Activated CD4-positive, alpha-beta T cell treated with anti-CD3 and anti-CD28 coated beads, Interleukin-2, amount 10 ng/mL, durations not matched to agents 24 days and 14 days (primary cell): ENCODE measurements around the gene ZNF784. TPM values are rescaled to one million over a fixed set of nuclear protein-coding genes. Genes with fewer than 3 reads are reported as not detected.

ENCODE experiments used
- DNase-seq: peaks from one replicate; pipeline ENCODE4 v3.0.0; 2022
- H3K27ac Mint-ChIP-seq: one replicate; pipeline ENCODE4 v1.8.0; 2022; ENCODE audit warnings: mild to moderate bottlenecking, mixed read lengths
- H3K27me3 Mint-ChIP-seq: one replicate; pipeline ENCODE4 v1.8.0; 2022; ENCODE audit warnings: mixed read lengths
- H3K36me3 Mint-ChIP-seq: one replicate; pipeline ENCODE4 v1.8.0; 2022; ENCODE audit warnings: low read depth, mild to moderate bottlenecking, mixed read lengths
- H3K4me1 Mint-ChIP-seq: one replicate; pipeline ENCODE4 v1.8.0; 2021; ENCODE audit warnings: mixed read lengths
- H3K4me3 Mint-ChIP-seq: one replicate; pipeline ENCODE4 v1.8.0; 2022; ENCODE audit warnings: mild to moderate bottlenecking, moderate library complexity, mixed read lengths
- H3K9me3 Mint-ChIP-seq: one replicate; pipeline ENCODE4 v1.8.0; 2021; ENCODE audit warnings: mixed read lengths
- intact Hi-C: fragments of 100-400 bp; cut with micrococcal nuclease; formaldehyde crosslinking; loops from one replicate; pipeline ENCODE4 v1.15.1; 2023
- total RNA-seq: library from RNA; stranded (reverse); gene quantifications from 2 replicates; pipeline ENCODE4 v1.2.3, GENCODE V29; 2022

The ZNF784 gene, protein sequence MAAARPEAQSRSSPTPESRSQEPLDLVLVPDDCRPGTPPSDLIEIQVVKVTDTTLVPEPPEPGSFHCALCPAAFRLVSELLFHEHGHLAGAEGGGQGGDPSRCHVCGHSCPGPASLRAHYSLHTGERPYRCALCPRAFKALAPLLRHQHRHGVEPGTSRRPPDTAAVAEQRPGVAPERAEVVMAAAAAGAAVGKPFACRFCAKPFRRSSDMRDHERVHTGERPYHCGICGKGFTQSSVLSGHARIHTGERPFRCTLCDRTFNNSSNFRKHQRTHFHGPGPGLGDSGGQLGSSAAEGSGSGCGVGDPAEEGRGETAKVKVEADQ
- 3.6 and 3.7 TPM in 2 replicates for total RNA-seq

DNA sequence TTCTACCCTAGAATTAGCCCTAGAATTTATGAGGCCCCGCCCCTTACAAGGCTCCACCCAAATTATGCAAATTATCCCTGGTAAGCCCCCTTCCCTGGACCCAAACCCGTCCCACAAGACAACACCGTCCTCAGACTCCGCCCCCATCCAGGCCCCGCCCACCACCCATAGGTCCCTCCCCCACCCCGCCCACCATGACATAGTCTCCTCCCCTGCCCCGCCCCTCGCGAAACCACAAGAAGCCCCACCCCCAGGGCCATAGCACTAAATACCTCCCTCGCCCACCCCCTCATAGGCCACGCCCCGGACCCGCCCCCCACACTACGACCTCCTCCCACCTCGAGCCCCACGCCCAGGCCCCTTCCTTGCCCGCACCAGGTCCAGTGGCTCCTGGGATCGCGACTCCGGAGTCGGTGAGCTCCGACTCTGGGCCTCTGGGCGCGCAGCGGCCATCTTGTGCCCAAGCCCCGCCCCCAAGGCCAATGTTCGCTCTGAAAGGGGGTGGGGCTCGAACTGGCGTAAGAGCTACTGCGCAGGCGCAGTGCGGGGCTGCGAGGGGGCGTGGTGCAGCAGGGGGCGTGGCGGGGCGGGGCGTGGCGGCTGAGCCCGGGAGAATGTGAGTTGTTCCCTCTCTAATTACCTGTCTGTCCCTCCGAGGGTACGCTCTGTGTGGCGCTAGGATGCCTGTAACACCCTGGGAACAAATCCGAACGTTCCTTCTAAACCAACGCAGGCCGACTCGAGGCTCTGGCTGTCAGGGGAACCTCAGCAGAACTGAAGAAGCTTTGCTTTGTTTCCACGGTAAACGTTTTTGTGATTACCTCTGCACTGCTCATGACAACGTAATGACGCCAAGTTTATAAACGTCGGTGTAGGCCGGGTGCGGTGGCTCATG is at the start of gene ZNF784:
Gene ZNF784, minus strand, starts transcription at position 458 of the 895 bp plus-strand sequence. Its CDS starts 5 bp downstream, at position 453.
- peaks cover 13% of the 10 kb centered on the region for H3K27me3 Mint-ChIP-seq

DNA sequence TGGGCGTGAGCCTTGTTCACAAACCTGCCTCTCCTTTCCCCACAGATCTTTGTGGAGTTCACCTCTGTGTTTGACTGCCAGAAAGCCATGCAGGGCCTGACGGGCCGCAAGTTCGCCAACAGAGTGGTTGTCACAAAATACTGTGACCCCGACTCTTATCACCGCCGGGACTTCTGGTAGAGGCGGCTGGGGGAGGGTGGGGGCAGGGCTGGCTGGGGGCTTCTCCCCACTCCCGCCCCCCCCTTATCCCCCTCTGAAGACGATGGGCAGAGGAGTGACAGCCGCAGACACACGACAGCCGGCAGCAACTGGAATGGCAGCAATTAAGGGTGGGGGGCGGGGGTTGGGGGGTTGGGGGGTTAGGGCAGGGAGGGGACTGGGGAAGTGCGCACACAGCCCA is 49.5 kb upstream of the ZNF784 start:
- no peak for DNase-seq
- intact Hi-C loops, result loop anchor here (2.0 kb wide), 1 partner anchor 39 kb away; no protein-coding TSS in a partner anchor
- Mint-ChIP-seq H3K36me3 (peaks cover 52% of the 10 kb centered on the region), H3K27ac (no peak overlapping the region), H3K9me3 (no peaks in the 10 kb centered on the region), H3K4me1 (peaks cover 45% of the 10 kb centered on the region), H3K4me3 (no peak overlapping the region), H3K27me3 (no peaks in the 10 kb centered on the region)

More for the DNA sequence above, at the start of gene ZNF784:
- intact Hi-C loops, result loop anchor here (1.0 to 10.0 kb wide), 7 partner anchors 8 to 1160 kb away; partner anchors contain the start of genes FIZ1, LENG9, ZNF579 and ZNF865
- peak; percentile 98 for DNase-seq
- no peaks in the 10 kb centered on the region for H3K9me3 Mint-ChIP-seq
- H3K36me3 Mint-ChIP-seq, result peaks cover 1% of the 10 kb centered on the region
- H3K4me1 Mint-ChIP-seq, result peaks cover 43% of the 10 kb centered on the region
- H3K27ac Mint-ChIP-seq, result peak within 1 kb of the TSS; percentile 99
- H3K4me3 Mint-ChIP-seq, result peak within 1 kb of the TSS; percentile 96

DNA sequence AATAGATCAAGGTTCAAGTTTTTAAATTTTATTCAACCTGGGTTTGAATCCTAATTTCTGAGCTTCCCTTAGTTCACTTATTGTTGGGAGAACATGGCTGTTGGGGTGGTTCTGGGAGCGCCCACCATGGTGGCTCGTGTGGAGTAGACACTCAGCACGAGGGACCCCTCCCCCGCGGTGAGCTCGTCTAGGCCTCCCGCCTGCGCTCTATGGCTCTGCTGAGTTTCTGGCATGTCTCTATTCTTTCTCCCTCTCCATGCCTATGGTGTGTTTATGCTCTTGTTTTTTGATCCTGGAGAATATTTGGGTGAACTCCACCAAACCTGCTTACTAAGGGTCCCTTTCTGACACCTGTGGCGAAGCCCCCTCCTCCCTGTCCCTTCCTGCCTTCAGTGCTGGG is 49.1 kb upstream of the ZNF784 start:
- peaks cover 44% of the 10 kb centered on the region for H3K4me1 Mint-ChIP-seq
- H3K36me3 Mint-ChIP-seq, result peaks cover 49% of the 10 kb centered on the region

DNA sequence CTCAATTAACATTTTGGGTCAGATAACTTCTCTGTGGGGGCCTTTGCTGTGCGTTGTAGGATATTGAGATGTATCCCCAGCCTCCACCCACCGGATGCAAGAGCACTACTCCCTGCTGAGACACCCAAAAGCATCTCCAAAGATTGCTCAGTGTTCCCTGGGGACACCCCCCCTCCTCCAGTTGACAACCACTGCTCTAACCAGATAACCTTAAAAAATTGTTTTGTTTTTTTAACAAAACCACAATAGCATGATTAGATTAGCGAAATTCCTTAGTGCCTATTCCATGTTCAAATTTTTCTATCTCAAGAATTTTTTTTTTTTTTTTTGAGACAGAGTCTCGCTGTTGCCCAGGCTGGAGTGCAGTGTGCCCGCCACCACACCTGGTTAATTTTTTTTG is 48.1 kb upstream of the ZNF784 start:
- Mint-ChIP-seq H3K4me1 (peaks cover 37% of the 10 kb centered on the region), H3K36me3 (peaks cover 48% of the 10 kb centered on the region), H3K9me3 (no peaks in the 10 kb centered on the region), H3K27ac (no peak overlapping the region), H3K27me3 (no peaks in the 10 kb centered on the region), H3K4me3 (no peak overlapping the region)
- intact Hi-C loops, result no loop called here
- no peak for DNase-seq

More for the DNA sequence above, 49.1 kb upstream of the ZNF784 start:
- no peaks in the 10 kb centered on the region for H3K9me3 Mint-ChIP-seq
- H3K4me3 Mint-ChIP-seq, result no peak overlapping the region
- H3K27ac Mint-ChIP-seq, result no peak overlapping the region
- no peak for DNase-seq
- no peaks in the 10 kb centered on the region for H3K27me3 Mint-ChIP-seq
- intact Hi-C loops, result no loop called here

DNA sequence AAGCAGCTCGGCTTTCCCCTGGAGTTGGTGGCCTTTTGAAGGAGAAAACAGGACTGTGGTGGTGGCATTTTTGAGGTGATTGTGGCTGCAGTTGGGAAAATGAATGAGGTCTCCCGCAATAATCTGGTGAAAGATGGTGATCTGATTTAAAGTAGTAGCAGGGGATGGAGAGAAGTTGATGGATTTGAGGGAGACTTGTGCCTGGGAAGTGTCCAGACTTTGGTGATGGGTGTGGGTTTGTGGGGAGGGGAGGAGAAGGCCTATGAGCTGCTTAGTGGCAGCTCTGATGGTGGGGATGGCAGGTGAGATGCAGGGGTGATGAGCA is 46.6 kb upstream of the ZNF784 start:
- Mint-ChIP-seq H3K4me1 (peaks cover 25% of the 10 kb centered on the region), H3K9me3 (no peaks in the 10 kb centered on the region), H3K4me3 (no peak overlapping the region), H3K36me3 (peaks cover 51% of the 10 kb centered on the region), H3K27me3 (no peaks in the 10 kb centered on the region), H3K27ac (peak overlapping the region; percentile 39)
- no peak for DNase-seq
- intact Hi-C loops, result no loop called here

DNA sequence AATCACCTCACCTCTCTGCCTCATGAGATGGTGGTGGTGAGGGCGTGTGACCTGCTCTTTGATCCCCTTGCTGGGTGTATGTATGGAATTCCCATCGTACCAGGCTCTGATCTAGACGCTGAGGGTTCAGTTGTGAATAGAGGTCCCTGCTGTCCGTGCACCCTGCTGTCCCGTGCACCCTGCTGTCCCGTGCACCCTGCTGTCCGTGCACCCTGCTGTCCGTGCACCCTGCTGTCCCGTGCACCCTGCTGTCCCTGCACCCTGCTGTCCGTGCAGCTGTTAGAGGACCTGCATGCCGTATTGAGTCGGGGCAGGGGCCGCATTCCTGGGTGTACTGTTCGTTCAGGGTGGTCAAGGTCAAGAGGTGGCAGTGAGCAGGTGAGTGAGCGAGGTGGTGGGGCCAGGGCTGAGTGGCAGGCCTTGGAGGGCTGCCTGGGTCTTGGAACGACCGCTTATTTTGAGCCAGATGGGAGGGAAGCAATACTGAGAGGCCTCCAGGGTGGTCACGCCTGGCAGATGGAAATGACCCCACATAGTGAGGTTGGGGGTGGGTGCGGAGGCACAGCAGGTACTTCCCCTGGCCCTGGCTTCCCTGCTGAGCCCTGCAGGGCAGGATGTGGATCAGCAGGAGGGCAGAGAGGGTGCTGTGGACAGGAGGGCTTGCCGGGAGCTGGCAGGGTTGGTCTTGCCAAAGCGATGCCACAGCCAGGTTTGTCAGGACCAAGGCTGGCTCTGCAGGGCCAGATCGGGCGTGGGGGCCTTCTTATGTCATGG is 46.1 kb upstream of the ZNF784 start:
- intact Hi-C loops, result no loop called here
- Mint-ChIP-seq H3K27me3 (no peaks in the 10 kb centered on the region), H3K36me3 (peaks cover 53% of the 10 kb centered on the region), H3K4me3 (no peak overlapping the region), H3K4me1 (peaks cover 20% of the 10 kb centered on the region), H3K27ac (peak overlapping the region; percentile 39), H3K9me3 (no peaks in the 10 kb centered on the region)
- DNase-seq, result no peak

DNA sequence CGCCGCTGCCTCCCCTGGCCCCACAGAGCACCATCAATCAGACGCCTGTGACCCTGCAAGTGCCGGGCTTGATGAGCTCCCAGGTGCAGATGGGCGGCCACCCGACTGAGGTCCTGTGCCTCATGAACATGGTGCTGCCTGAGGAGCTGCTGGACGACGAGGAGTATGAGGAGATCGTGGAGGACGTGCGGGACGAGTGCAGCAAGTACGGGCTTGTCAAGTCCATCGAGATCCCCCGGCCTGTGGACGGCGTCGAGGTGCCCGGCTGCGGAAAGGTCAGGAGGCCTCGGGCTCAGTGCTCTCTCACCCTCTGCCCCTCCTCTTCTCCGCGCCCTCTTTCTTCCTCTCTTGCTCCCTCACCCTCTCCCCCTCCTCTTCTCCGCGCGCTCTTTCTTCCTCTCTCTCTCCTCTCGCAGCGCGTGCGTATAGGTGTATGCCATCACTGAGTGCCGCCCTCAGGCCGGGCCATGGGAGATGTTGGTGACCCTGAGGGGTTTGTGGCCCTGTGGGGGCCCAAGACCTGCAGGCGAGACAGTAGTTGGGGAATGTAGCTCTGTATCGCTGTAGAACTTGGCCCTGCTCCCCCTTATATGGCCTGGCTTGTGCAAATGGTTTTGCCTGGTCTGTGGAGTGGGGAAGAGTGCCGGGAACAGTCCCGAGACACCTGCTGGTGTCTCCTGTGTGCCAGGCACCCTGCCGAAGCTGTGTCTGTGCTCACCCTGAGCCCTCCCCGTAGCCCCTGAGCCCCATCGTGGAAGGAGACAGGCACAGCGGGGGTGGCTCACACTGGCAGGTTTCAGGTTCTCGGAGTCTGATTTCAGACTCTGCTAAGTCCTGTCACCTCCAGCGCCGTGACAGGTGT is 45.3 kb upstream of the ZNF784 start:
- no peak overlapping the region for H3K4me3 Mint-ChIP-seq
- intact Hi-C loops, result no loop called here

DNA sequence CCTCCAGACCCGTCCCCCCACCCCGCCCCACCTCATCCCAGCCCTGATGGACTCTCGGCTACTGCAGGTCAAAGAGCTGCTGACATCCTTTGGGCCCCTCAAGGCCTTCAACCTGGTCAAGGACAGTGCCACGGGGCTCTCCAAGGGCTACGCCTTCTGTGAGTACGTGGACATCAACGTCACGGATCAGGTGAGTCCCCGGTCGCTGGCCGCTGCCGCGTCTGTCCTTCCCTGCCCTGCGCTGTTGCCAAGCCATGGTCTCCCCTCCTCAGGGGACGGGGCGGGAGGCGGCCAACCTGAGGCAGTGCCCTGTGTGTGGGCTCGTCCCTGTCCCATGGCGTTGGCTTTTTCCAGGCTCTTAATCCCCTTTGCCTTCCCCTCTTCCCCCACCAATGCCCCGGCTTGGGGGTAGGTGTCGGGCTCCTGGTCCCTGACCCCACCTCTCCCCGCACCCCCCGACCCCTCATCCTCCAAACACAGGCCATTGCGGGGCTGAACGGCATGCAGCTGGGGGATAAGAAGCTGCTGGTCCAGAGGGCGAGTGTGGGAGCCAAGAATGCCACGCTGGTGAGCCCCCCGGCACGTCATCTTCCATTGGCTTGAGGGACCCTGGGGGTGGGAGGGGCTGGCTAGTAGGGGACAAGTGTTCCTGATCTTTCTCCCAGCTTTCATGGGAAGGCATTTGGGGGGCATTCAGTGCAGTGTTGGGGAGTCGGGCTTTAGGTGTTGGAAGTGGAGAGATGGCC is 44.4 kb upstream of the ZNF784 start:
- no peaks in the 10 kb centered on the region for H3K27me3 Mint-ChIP-seq
- H3K4me3 Mint-ChIP-seq, result no peak overlapping the region
- no peak overlapping the region for H3K27ac Mint-ChIP-seq
- no peaks in the 10 kb centered on the region for H3K9me3 Mint-ChIP-seq
- intact Hi-C loops, result no loop called here
- peaks cover 58% of the 10 kb centered on the region for H3K36me3 Mint-ChIP-seq
- H3K4me1 Mint-ChIP-seq, result peaks cover 15% of the 10 kb centered on the region
- no peak for DNase-seq

More for the DNA sequence above, 45.3 kb upstream of the ZNF784 start:
- H3K27ac Mint-ChIP-seq, result peak overlapping the region; percentile 32
- H3K4me1 Mint-ChIP-seq, result peaks cover 19% of the 10 kb centered on the region
- no peaks in the 10 kb centered on the region for H3K27me3 Mint-ChIP-seq
- H3K9me3 Mint-ChIP-seq, result no peaks in the 10 kb centered on the region
- H3K36me3 Mint-ChIP-seq, result peaks cover 55% of the 10 kb centered on the region
- no peak for DNase-seq

DNA sequence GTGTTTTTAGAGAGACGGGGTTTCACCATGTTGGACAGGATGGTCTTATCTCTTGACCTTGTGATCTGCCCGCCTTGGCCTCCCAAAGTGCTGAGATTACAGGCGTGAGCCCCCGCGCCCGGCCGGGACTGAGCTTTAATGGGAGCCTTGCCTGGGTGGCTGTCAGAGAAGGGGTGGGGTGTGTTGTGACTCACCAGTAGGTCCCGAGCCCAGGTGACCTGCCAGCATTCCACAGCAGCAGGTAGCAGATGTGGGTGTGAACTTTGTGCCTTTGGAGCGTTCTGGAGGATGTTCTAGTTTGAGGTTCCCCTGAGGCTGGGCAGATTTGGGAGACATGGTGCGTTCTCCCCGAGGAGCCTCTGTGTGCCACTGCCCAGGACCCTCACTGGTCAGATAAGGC is 43.6 kb upstream of the ZNF784 start:
- intact Hi-C loops, result no loop called here
- Mint-ChIP-seq H3K36me3 (peaks cover 66% of the 10 kb centered on the region), H3K27me3 (no peaks in the 10 kb centered on the region), H3K27ac (no peak overlapping the region), H3K9me3 (no peaks in the 10 kb centered on the region), H3K4me3 (no peak overlapping the region), H3K4me1 (peaks cover 13% of the 10 kb centered on the region)
- DNase-seq, result no peak

DNA sequence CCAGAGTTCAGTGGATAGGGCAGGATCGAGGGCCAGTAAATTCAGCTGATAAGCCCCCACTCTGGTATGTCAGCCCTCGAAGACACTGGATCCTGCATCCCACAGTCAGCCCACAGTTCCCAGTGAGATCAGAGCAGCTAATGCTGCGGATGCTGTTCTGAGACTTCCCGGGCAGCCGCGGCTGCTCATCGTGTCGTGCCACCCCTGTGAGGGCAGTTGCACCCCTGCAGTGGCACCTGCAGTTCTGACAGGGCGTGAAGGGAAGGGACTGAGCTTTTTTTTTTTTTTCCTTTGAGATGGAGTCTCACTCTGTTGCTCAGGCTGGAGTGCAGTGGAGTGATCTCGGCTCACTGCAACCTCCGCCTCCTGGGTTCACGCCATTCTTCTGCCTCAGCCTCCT is 43.1 kb upstream of the ZNF784 start:
- Mint-ChIP-seq H3K36me3 (peaks cover 71% of the 10 kb centered on the region), H3K4me1 (peaks cover 13% of the 10 kb centered on the region), H3K9me3 (no peaks in the 10 kb centered on the region), H3K4me3 (no peak overlapping the region), H3K27ac (no peak overlapping the region), H3K27me3 (no peaks in the 10 kb centered on the region)
- intact Hi-C loops, result no loop called here
- DNase-seq, result no peak

DNA sequence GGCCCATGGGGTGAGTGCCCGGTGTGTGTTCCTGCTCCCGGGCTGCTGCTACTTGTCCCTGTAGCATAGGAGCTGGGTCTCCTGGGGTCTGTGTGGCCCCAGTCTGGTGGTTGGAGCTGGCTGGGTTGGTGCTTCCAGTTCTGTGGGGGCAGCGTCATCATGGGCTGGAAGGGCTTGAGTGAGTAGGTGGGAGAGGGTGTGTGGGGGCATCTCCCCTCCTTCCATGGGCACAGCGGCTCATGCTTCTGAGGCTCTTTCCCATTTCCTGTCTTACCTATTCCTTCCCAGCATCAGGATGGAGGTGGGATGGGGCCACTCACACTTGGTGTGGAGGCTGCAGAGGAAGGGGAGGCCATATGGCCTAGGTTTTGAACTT is 42.6 kb upstream of the ZNF784 start:
- DNase-seq, result no peak
- Mint-ChIP-seq H3K36me3 (peaks cover 70% of the 10 kb centered on the region), H3K4me3 (no peak overlapping the region), H3K4me1 (peaks cover 11% of the 10 kb centered on the region), H3K9me3 (no peaks in the 10 kb centered on the region), H3K27me3 (no peaks in the 10 kb centered on the region), H3K27ac (no peak overlapping the region)
- intact Hi-C loops, result no loop called here

DNA sequence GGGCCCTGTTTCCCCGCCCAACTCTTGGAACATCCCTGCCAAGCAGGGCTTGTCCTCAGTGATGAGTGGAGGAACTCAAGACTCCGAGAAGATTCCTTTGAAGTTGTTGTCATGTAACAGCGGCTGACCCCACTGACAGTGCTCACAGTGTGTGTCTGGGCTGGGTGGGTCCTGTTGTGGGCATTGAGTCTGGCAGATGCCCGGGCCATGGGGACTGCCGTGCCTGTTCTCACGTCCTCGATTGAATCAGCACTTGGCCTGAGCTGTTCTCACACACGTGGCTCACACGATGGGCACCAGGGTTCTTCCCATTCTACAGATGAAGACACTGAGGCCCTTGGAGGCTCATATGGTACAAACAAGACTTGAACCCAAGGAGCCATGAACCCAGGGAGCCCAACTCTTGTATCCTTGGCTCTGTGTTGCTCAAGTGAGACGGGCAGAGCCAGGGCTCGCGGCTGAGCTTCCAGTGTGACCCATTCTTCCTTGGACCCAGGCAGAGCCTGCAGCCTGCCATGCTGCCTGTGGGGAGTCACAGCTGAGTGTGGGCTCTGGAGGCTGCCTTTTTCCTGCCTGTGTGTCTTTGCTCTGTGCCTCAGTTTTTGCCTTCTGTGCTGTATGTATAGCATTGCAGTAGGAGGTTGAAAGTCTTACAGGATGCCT is 42.1 kb upstream of the ZNF784 start:
- no peak overlapping the region for H3K4me3 Mint-ChIP-seq
- H3K27me3 Mint-ChIP-seq, result no peaks in the 10 kb centered on the region
- H3K4me1 Mint-ChIP-seq, result peaks cover 13% of the 10 kb centered on the region
- no peak for DNase-seq
- no peaks in the 10 kb centered on the region for H3K9me3 Mint-ChIP-seq
- H3K27ac Mint-ChIP-seq, result no peak overlapping the region
- intact Hi-C loops, result no loop called here
- peaks cover 73% of the 10 kb centered on the region for H3K36me3 Mint-ChIP-seq
